ENCODE data around the gene OR51B2.

DNA sequence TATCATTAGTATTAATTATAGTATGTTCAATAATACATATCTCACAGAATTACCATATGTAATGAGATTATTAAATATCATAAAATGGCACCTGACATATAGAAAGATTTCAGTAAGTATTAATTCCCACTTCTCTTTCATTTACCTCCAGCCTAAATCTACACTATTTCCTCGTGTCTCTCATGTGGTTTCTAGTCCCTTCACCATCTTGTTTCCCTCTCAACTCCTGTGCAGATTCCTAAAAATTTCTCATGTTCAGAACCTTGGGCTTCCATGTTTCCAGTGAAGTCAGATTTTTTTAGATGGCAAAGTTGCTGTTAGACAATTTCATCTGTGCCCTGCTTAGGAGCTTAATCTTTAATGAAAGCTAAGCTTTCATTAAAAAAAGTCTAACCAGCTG, 40.2 kb downstream of the OR51B2 start:
- TF ChIP-seq, protein P1, sequence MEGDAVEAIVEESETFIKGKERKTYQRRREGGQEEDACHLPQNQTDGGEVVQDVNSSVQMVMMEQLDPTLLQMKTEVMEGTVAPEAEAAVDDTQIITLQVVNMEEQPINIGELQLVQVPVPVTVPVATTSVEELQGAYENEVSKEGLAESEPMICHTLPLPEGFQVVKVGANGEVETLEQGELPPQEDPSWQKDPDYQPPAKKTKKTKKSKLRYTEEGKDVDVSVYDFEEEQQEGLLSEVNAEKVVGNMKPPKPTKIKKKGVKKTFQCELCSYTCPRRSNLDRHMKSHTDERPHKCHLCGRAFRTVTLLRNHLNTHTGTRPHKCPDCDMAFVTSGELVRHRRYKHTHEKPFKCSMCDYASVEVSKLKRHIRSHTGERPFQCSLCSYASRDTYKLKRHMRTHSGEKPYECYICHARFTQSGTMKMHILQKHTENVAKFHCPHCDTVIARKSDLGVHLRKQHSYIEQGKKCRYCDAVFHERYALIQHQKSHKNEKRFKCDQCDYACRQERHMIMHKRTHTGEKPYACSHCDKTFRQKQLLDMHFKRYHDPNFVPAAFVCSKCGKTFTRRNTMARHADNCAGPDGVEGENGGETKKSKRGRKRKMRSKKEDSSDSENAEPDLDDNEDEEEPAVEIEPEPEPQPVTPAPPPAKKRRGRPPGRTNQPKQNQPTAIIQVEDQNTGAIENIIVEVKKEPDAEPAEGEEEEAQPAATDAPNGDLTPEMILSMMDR (IDR thresholded peaks at IDR 0.05 in 2 of 3, conservative IDR thresholded peaks at IDR 0.05 in 1 of 3; ENCODE audit: borderline replicate concordance in 1 of 3, insufficient read depth in 1 of 3, low read depth in 2 of 3, low read length in 2 of 3) = no peak
- TF ChIP-seq CBX3 (IDR thresholded peaks at IDR 0.05; ENCODE audit: low read depth) (no peak), POLR2AphosphoS5 (IDR thresholded peaks at IDR 0.05; ENCODE audit: low read depth, low read length) (no peak), SP1 (IDR thresholded peaks at IDR 0.05; ENCODE audit: low read depth) (no peak), YY1 (IDR thresholded peaks at IDR 0.05; ENCODE audit: extremely low read depth, insufficient replicate concordance, low read depth, low read length) (no peak), CEBPB (IDR thresholded peaks at IDR 0.05; ENCODE audit: low read depth) (no peak)
- TF ChIP-seq, protein P2, sequence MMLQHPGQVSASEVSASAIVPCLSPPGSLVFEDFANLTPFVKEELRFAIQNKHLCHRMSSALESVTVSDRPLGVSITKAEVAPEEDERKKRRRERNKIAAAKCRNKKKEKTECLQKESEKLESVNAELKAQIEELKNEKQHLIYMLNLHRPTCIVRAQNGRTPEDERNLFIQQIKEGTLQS (IDR thresholded peaks at IDR 0.05) = no peak

All from HCT116 (cell line).